Loucy (cell line): ENCODE data around the gene TEX13D.

Experiments used
- CTCF ChIP-seq: fragments of 200-600 bp; sonication (generic); conservative IDR thresholded peaks from 2 replicates; pipeline ENCODE4 v1.5.1; 2014; ENCODE audit warnings: mild to moderate bottlenecking, antibody characterized with exemption, low read length
- EZH2phosphoT487 ChIP-seq: fragments of 200-600 bp; IDR thresholded peaks from 2 replicates; pipeline ENCODE4 v1.6.1; 2018; ENCODE audit warnings: antibody characterized with exemption, mild to moderate bottlenecking, moderate library complexity, borderline replicate concordance

GRCh38 chrX:124348182-124348581 lies 15.7 kb downstream of the TEX13D start:
- TF ChIP-seq CTCF (no peak), EZH2phosphoT487 (no peak)
